Neuron (in vitro differentiated cells): ENCODE data around the gene NKD2.

Experiments used
- H2AFZ ChIP-seq: one replicate; pipeline ENCODE4 v1.6.1; 2013; ENCODE audit warnings: low read depth, mild to moderate bottlenecking, inconsistent platforms, low read length, moderate library complexity
- H3K27me3 ChIP-seq: one replicate; pipeline ENCODE4 v1.6.1; 2013; ENCODE audit warnings: low read length; ENCODE audit not compliant: insufficient read depth
- H3K36me3 ChIP-seq: one replicate; pipeline ENCODE4 v1.6.1; 2013; ENCODE audit warnings: low read length; ENCODE audit not compliant: insufficient read depth
- H3K4me1 ChIP-seq: one replicate; pipeline ENCODE4 v1.6.1; 2013; ENCODE audit warnings: low read length; ENCODE audit not compliant: insufficient read depth
- H3K4me3 ChIP-seq: 2 replicates; pipeline ENCODE4 v1.5.1; 2013; ENCODE audit warnings: mild to moderate bottlenecking, low read length, moderate library complexity
- H3K9me3 ChIP-seq: one replicate; pipeline ENCODE4 v1.6.1; 2013; ENCODE audit warnings: low read length

Gene NKD2

DNA sequence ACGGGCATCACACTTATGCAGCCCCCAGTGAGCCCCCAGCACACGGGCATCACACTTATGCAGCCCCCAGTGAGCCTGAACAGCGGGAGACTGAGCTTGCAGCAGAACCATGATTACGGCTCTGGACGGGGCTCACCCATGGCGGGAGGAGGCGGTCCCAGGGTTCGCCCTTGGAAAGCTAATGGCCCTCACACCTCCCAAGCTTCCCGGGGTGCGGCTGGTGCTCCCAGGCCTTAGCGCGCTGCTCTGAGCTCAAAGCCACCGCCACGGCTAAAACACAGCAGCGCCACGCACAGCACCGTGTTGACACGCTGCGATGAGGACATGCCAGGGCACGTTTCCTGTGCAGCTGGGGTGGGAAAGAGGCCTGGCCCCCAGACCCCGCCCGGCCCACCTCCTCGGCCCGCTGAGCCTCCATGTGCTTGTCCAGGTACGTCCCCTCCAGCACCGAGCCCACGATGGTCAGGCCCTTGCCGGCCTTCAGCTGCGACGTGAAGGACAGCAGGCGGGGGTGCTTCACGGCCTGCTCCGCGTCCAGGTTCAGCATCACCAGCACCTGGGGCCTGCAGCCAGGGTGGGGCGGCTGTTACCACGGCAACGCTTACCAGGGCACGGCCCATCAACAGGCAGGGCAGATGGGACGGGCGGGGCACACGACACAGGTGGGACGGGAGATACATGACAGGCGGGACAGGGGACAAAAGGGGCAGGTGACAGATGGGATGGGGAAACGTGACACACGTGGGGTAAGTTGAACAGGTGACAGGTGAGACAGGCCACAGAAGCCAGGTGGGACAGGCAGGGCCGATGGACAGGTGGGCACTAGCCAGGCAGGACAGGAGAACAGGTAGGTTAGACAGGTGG, 64.9 kb downstream of the NKD2 start:
- Histone ChIP-seq H3K27me3 (no peaks in the 10 kb centered on the region), H3K36me3 (peaks cover 12% of the 10 kb centered on the region), H3K9me3 (no peaks in the 10 kb centered on the region), H3K4me3 (no peak overlapping the region), H3K4me1 (no peaks in the 10 kb centered on the region), H2AFZ (no peak overlapping the region)

DNA sequence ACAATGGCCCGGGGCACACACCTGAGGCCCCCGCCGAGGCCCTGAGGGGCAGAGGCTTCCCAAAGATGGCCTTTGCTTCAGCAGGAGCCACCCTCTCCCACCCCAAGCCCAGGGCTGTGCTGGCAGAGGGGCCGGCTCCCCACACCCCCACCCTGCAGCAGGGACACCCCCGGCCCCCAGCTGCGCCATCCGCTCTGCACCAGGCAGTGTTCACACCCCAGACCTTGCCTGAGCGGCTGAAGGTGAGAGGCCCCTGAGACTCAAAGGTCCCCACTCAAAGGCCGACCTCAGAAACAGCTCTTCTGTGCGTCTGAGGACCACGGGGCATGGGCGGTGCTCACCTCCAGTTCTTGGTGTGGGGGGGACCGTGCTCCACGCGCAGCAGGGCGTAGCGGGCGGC, 65.6 kb downstream of the NKD2 start:
- no peaks in the 10 kb centered on the region for H3K27me3 ChIP-seq
- H3K36me3 ChIP-seq: peaks cover 18% of the 10 kb centered on the region
- no peak overlapping the region for H3K4me3 ChIP-seq
- no peaks in the 10 kb centered on the region for H3K4me1 ChIP-seq
- no peak overlapping the region for H2AFZ ChIP-seq
- no peaks in the 10 kb centered on the region for H3K9me3 ChIP-seq

DNA sequence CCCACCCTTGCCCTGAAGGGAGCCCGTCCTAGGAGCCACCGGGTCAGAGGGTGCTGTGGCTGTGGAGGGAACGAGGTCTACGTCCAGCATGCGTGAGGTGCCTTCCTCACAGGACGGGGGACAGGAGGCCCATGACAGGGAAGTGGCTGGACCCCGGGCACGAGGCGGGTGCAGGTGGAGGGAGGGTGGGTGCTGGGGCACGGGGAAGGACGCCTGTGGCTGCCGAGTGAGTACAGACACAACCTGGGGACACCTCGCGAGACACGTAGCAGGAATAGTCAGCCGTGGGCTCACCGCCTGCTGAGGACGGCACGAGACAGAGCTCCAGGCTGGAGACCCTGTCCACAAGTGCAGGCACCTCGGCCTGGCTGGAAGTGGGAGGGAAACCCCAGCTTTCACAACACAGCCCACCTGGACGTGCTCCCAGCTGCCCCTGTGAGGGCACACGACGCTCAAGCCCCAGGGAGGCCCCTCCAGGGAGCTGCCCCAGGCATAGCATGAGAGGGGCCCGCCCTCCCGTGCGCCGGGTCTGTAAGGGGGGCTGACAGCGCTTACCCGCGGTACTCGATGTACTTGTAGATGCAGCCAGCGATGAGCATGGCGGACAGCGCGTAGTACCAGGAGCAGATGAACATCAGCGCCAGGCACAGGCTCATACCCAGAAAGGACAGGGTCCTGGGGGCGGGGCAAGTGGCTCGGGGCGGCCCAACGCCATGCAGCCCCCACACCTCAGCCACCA, 66.4 kb downstream of the NKD2 start:
- Histone ChIP-seq H2AFZ (no peak overlapping the region), H3K27me3 (no peaks in the 10 kb centered on the region)

DNA sequence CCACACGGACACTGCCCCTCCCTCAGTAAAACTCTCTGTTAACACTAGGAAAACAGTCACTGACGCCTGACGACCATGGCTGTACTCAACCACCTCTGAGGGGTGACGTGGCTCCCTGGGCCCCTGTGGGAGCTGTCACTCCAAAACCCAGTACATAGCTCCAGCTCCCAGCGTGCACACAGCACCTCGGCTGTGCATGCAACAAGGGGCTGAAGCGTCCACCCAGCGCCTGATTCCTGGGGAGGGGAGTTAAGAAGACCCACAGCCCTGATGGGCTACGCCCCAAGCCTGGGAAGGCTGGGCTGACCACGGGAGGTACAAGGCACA, 66.9 kb downstream of the NKD2 start:
- H2AFZ ChIP-seq: no peak overlapping the region
- no peaks in the 10 kb centered on the region for H3K27me3 ChIP-seq
- no peaks in the 10 kb centered on the region for H3K4me1 ChIP-seq
- H3K36me3 ChIP-seq: peaks cover 21% of the 10 kb centered on the region
- no peaks in the 10 kb centered on the region for H3K9me3 ChIP-seq
- H3K4me3 ChIP-seq: no peak overlapping the region

More for the DNA sequence above, 66.4 kb downstream of the NKD2 start:
- Histone ChIP-seq H3K4me3 (no peak overlapping the region), H3K4me1 (no peaks in the 10 kb centered on the region), H3K36me3 (peaks cover 18% of the 10 kb centered on the region), H3K9me3 (no peaks in the 10 kb centered on the region)

DNA sequence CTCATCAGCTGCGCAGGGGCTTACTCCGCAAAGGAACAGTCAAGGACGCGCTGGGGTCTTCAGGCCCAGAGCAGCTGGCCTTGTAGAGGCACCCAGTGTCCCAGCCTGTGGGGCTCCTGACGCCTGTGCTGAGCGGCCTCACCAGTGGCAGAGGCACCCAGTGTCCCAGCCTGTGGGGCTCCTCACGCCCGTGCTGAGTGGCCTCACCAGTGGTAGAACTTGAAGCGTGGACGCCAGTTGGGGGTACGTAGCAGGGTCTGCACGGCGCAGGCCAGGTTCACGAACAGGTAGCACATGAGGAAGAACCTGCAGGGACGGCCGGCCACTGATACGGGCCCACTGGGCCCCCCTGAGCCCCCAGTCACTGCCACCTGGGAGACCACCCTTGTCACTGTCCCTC, 67.3 kb downstream of the NKD2 start:
- Histone ChIP-seq H3K4me3 (no peak overlapping the region), H3K9me3 (no peaks in the 10 kb centered on the region), H3K27me3 (no peaks in the 10 kb centered on the region), H3K36me3 (peaks cover 21% of the 10 kb centered on the region), H3K4me1 (no peaks in the 10 kb centered on the region), H2AFZ (no peak overlapping the region)

DNA sequence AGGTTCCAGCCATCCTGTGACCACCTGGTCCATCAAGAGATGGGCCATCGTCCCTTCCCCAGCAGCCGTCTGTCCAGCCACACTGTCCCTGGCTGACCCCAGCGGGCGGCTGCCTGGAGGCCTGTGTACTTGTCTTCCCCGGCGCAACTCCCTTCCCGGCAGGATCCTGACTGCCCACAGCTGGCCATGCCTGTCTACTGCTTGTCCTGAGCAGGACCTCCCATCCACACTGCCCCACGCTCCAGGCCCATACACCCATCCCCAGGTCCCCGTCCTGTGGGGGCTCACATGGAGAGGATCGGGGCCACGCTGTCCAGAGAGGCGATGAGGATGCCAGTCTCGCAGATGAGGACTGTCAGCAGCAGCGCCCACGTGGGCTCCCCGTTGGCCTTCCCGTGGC, 67.8 kb downstream of the NKD2 start:
- Histone ChIP-seq H2AFZ (no peak overlapping the region), H3K4me1 (no peaks in the 10 kb centered on the region), H3K36me3 (peaks cover 22% of the 10 kb centered on the region), H3K4me3 (no peak overlapping the region), H3K9me3 (no peaks in the 10 kb centered on the region), H3K27me3 (no peaks in the 10 kb centered on the region)

DNA sequence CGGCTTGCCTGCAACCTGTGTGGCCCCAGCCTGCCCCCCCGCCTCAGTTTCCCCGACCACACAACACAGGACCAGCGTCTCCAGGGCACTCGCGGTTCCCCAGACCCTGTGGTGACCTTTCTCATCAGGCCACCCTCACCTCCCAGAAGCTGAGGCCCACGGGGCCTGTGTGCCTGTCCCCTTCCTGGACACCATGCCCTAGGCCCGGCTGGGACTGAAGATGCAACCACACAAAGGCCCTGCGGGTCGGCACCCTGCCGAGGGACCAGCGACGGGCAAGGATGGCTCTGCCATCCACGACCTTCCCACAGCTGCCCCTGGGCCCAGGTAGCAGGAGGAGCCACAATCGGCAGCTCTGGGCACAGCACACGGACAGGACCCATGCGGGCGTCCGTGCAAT, 68.4 kb downstream of the NKD2 start:
- Histone ChIP-seq H3K4me1 (no peaks in the 10 kb centered on the region), H3K27me3 (no peaks in the 10 kb centered on the region), H3K9me3 (no peaks in the 10 kb centered on the region), H3K4me3 (no peak overlapping the region), H3K36me3 (peaks cover 25% of the 10 kb centered on the region), H2AFZ (no peak overlapping the region)

DNA sequence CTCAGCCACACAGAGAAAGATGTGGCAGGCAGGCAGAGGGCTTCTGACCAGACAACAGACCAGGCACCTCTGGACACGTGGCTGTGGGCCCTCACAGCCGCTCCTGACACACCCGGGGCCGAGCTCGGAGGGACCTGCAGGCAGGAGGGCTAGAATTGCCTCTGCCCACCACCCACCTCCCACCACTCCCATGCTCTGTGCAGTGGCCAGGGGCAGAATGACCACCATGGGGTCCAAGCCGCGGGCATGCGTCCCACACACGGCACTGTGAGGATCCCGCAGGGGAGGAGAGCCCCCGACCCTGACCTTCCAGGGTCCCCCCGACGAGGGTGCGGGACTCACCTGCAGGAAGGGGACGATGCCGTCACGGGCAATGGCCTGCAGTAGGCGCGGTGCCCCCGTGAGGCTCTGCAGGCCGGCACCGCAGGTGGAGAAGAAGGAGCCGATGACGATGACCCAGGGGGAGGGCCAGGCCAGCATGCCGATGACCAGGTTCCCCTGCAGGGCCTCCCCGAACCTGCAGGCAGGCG, 69.0 kb downstream of the NKD2 start:
- Histone ChIP-seq H2AFZ (no peak overlapping the region), H3K4me3 (no peak overlapping the region), H3K27me3 (no peaks in the 10 kb centered on the region), H3K4me1 (no peaks in the 10 kb centered on the region), H3K36me3 (peaks cover 25% of the 10 kb centered on the region), H3K9me3 (no peaks in the 10 kb centered on the region)

DNA sequence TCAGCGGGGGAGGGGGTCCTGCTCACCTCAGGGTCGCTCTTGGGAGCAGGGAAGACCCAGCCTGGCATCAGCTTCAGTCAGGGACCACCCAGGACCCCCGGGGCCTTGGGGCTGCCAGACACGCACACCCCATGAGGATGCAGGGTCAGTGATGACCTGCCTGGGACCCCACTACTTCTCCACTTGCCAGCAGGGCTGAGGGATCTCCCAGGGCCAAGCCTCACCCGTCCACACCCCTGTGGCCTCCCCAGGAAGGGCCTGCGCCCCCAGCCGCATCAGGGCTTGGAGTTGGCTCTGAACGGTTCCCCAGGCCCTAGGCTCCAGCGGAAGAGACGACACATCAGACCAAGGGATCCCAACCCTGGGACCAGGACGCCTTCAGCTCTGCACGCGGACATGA, 69.6 kb downstream of the NKD2 start:
- H3K4me3 ChIP-seq: no peak overlapping the region
- H3K27me3 ChIP-seq: no peaks in the 10 kb centered on the region
- H2AFZ ChIP-seq: no peak overlapping the region
- no peaks in the 10 kb centered on the region for H3K4me1 ChIP-seq
- no peaks in the 10 kb centered on the region for H3K9me3 ChIP-seq
- H3K36me3 ChIP-seq: peaks cover 25% of the 10 kb centered on the region

DNA sequence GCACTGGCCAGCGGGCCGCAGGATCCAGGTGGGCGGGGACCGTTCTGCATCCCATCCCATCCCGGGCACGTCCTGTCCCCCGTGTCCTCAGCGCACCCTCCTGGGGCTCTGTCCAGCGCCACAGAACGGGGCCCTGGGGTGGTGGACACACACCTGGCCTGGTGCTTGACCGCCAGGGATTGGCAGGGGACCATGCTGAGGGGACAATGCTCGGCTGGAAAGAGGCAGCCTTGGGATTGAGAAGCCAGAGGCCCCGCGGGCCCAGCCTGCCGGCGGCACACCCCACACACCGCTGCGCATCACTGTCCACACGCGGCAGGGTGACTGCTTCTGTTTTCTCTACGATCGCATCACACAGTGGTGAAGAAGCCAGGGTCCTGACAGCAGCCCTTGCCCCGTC, 70.2 kb downstream of the NKD2 start:
- Histone ChIP-seq H2AFZ (no peak overlapping the region), H3K9me3 (no peaks in the 10 kb centered on the region), H3K4me3 (no peak overlapping the region), H3K27me3 (no peaks in the 10 kb centered on the region), H3K4me1 (no peaks in the 10 kb centered on the region), H3K36me3 (peaks cover 25% of the 10 kb centered on the region)

DNA sequence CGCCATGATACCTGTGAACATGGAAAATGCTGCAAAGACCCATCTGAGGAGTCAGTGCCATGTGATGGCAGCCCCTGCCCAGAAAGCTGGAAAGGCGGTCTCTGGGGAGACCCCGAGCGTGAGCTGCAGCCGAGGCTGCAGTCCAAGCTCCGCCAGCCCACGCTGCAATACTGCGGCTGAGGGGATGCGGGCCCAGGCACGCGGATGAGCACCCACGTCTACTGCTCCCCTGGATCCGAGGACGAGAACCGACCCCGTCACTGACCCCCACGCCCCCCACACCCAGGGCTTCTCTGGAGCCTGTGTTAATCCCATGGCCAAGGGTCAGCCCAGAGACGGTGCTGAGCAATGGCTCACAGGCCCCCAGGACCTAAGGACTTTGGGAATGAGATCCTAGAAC, 70.9 kb downstream of the NKD2 start:
- H3K4me1 ChIP-seq: no peaks in the 10 kb centered on the region

DNA sequence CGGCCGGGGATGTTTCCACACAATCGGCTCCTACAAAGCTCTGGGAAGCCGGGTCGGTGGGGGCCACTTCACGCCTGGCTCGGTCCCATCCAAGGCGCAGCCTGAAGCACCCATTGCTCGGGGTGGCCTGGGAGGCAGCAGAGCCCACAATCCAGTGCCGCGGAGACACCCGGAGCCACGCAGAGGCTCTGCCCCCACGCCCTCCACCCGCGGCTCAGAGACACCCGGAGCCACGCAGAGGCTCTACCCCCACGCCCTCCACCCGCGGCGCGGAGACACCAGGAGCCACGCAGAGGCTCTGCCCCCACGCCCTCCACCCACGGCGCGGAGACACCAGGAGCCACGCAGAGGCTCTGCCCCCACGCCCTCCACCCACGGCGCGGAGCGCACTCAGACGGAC, 71.4 kb downstream of the NKD2 start:
- Histone ChIP-seq H3K4me3 (no peak overlapping the region), H3K9me3 (no peaks in the 10 kb centered on the region), H3K4me1 (no peaks in the 10 kb centered on the region), H3K36me3 (peaks cover 27% of the 10 kb centered on the region), H2AFZ (no peak overlapping the region), H3K27me3 (no peaks in the 10 kb centered on the region)

More for the DNA sequence above, 70.9 kb downstream of the NKD2 start:
- no peaks in the 10 kb centered on the region for H3K9me3 ChIP-seq
- H2AFZ ChIP-seq: no peak overlapping the region
- no peak overlapping the region for H3K4me3 ChIP-seq
- H3K36me3 ChIP-seq: peaks cover 27% of the 10 kb centered on the region
- no peaks in the 10 kb centered on the region for H3K27me3 ChIP-seq

DNA sequence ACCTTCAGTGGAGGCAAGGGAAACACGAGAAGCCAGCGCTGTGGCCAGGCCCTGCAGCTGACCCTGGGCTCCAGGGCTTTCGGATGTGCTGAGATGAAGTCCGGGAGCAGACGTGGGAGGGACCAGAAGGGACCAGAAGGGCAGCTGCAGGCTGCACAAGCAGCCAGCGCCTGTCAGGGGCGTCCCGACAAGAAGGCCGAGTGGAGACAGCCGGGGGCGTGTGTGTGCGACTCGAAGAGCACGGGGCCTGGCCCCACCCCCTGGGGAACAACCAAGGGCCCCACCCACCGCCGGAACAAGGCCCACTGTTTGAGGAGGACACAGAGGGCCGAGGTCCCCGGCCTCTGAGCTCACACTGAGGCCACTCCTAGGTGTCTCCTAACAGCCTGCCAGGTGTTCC, 71.8 kb downstream of the NKD2 start:
- Histone ChIP-seq H3K9me3 (no peaks in the 10 kb centered on the region), H3K27me3 (no peaks in the 10 kb centered on the region), H3K36me3 (peaks cover 30% of the 10 kb centered on the region), H2AFZ (no peak overlapping the region), H3K4me3 (no peak overlapping the region), H3K4me1 (no peaks in the 10 kb centered on the region)
